HG03066 (cell line): ENCODE data around the gene ALDH3B2.
"Not testable (repeated sequence)": the region's sequence is repeated elsewhere in the genome, so short reads cannot be mapped to it uniquely, and the experiment has no call there.

Source experiments
- ATAC-seq: cut with Tn5 transposase; IDR thresholded peaks from one replicate; pipeline ENCODE4 v1.9.1; 2021; ENCODE audit warnings: low read depth; ENCODE audit not compliant: unreplicated experiment

Gene ALDH3B2, protein sequence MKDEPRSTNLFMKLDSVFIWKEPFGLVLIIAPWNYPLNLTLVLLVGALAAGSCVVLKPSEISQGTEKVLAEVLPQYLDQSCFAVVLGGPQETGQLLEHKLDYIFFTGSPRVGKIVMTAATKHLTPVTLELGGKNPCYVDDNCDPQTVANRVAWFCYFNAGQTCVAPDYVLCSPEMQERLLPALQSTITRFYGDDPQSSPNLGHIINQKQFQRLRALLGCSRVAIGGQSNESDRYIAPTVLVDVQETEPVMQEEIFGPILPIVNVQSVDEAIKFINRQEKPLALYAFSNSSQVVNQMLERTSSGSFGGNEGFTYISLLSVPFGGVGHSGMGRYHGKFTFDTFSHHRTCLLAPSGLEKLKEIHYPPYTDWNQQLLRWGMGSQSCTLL

DNA sequence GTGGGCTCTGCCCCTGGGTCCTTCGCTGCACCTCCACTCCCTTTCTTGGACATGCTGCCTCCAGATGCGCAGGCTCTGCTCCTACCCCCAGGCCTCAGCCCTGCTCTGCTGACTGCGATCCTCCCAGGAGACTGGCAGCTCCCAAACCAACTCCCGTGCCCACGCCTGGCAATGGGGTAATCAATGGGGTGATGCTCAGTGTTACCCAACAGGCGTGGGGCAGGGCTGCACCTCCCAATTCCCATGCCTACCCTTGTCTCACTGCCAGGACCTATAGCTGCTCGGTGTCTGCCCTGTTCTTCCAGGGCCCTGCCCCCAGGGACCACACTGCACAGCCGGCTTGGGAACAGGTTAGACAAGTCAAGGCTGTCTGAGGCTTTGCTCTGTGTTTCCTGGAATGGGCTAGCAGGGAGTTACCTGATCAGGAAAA is at the start of gene ALDH3B2:
ALDH3B2 (minus strand) TSS at position 182 of the 430 bp plus-strand sequence. CDS start 7,688 bp downstream, outside the sequence.
- no peak for ATAC-seq

GRCh38 chr11:67723036-67723435 is 48.6 kb upstream of the ALDH3B2 start:
- ATAC-seq = not testable (repeated sequence)

GRCh38 chr11:67716226-67716625 is 41.8 kb upstream of the ALDH3B2 start:
- ATAC-seq = not testable (repeated sequence)

DNA sequence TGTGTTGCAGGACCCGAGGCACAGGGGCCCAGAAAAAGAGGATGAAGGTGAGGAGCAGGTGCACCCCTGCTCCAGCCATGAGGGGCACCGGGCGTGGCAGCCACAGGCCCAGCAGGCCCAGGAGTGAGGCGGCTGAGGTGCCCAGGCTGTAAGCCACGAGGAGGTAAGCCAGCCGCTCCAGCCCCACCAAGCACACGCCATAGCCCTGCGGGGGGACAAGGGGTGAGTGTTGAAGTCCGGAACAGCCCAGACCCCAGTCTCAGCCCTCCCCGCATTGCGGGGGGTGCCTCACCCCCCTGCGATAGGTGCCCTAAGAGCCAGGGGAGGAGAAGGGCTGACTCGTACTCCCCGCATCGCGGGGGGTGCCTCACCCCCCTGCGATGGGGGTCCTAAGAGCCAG is 41.4 kb upstream of the ALDH3B2 start:
- not testable (repeated sequence) for ATAC-seq

- not testable (repeated sequence) for ATAC-seq
Measured at GRCh38 chr11:67713892-67714509, 39.6 kb upstream of the ALDH3B2 start.

DNA sequence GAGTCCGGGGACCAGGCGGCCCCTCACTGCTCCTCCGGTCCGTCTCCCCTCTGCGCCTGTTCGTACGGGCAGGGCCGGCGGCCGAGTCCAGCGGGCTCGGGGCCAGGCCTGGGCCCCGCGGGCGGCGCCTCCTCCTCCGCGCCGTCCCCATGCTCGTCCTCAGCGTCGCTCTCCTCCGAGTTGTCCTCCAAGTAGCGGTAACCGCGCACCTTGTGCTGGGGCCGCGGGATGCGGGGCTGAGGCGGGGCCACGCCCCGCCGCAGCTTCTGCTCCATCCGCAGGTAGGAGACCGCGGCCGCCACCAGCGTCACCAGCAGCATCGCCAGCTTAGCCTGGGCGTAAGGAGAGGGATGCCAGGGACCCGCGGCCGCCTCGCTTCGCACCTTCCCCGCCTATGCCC is 37.3 kb upstream of the ALDH3B2 start:
- ATAC-seq = not testable (repeated sequence)

DNA sequence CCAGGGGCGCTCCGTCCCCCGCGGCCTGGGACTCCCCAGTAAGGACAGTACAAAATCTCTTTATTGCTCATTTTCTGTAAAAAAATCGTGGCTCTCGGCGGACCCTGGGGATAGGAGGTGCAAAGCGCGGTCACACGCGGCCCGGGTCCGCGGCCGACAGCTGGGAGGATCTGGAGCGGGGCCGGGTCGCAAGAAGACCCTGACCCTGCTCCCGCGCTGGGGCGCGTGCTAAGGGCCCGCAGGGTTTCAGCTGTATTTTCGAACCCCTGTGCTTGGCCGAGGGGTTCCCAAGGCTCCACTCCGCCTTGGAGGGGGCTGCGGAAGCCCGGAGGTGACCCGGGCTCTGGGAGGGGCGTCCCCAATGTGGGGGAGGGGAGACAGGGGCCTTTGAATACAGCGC is 36.8 kb upstream of the ALDH3B2 start:
- not testable (repeated sequence) for ATAC-seq

GRCh38 chr11:67709806-67710205 is 35.4 kb upstream of the ALDH3B2 start:
- ATAC-seq = not testable (repeated sequence)

- ATAC-seq = no peak
Measured at GRCh38 chr11:67705264-67705663, 30.8 kb upstream of the ALDH3B2 start.

- ATAC-seq = no peak
Measured at GRCh38 chr11:67704524-67704923, 30.1 kb upstream of the ALDH3B2 start.

GRCh38 chr11:67703709-67704108 is 29.3 kb upstream of the ALDH3B2 start:
- not testable (repeated sequence) for ATAC-seq

GRCh38 chr11:67700548-67701262 is 26.3 kb upstream of the ALDH3B2 start:
- no peak for ATAC-seq

DNA sequence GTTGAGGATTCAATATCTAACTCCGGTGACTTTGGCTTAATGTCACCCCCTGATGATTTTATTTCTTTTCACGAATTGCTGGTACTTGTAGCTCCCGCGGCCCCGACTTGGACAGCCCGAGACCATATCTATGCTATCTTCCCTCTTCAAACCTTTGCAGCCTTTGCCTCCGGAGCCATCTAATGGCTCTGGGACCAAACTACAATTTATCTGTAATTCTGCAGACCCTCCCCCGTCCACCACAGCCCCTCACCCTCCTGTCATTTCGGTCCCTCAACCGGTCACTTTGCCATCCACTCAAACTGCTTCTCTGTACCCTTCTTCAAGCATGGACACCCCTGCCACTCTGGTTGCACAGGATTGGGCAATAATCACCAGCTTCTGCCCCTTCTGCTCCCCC is 25.7 kb upstream of the ALDH3B2 start:
- ATAC-seq = no peak

- no peak for ATAC-seq
Measured at GRCh38 chr11:67699521-67699920, 25.1 kb upstream of the ALDH3B2 start.

DNA sequence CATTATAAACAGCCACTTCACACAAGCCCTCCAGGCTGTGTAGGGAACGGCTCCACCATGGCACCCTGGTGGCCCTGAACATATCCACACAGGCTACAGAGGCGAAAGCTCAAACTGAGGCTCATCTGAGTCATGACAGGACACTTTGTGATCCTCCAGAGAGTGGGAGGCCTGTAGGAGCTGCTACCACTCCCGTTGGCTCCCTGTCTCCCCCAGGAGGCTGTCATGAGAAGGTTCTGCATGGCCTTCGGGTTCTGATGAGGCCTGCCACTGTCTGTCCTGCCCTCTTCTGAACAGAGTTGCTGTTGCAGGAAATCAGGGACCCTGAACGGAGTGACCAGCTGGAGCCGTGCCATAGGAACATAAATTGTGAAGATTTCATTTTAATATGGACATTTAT is 23.8 kb upstream of the ALDH3B2 start:
- ATAC-seq = no peak

- no peak for ATAC-seq
Measured at GRCh38 chr11:67697846-67698245, 23.4 kb upstream of the ALDH3B2 start.

GRCh38 chr11:67696998-67697397 is 22.6 kb upstream of the ALDH3B2 start:
- ATAC-seq = no peak

DNA sequence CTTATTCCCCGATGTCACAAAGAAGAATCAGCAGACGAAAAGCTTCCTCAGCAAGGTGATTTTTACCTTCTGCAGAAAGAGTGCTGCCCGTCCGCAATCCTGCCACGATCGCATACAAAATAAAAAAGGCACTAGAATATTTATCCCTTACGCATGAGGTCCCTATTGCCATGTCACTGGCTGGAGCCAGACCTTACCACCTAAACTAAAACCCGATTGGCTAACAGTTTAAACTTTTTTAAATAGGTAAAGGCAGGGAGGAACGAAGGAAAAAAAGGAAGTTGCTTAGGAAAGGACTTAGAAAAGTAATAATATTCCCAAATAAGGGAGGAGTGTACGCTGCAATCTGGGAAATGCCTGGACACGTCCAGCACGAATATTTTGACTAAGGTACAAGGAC is 21.2 kb upstream of the ALDH3B2 start:
- ATAC-seq = no peak

- no peak for ATAC-seq
Measured at GRCh38 chr11:67694875-67695555, 20.6 kb upstream of the ALDH3B2 start.

DNA sequence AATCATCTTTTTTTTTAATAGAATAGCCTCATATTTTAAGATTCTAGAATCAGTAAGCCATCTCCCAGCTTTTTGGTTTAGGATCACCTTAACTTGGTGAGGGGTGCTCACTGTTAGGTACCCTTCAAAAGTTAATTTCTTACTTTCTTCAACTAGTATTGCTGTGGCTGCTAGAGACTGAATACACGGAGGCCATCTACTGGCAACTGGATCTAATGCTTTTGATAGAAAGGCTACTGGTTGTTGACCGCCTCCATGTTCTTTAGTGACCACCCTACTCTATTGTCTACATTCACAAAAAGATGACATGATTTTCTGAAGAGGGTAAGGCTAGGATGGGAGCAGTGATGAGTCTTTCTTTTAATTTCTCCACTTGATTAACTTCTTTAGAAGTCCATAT is 16.7 kb upstream of the ALDH3B2 start:
- no peak for ATAC-seq

GRCh38 chr11:67689178-67689577 is 14.8 kb upstream of the ALDH3B2 start:
- no peak for ATAC-seq
